Muscle of leg (tissue), 16 donors: ENCODE measurements around the gene ZNF75A. TPM values are rescaled to one million over a fixed set of nuclear protein-coding genes. Genes with fewer than 3 reads are reported as not detected.

Experiments
- DNase-seq: peaks from one replicate; pipeline ENCODE4 v3.0.0; 2013
- H3K27ac ChIP-seq: one replicate; pipeline ENCODE4 v1.5.1; 2013; ENCODE audit warnings: mild to moderate bottlenecking, low read length, control low read depth
- H3K27me3 ChIP-seq: one replicate; pipeline ENCODE4 v1.6.1; 2013; ENCODE audit warnings: low read length; ENCODE audit not compliant: control insufficient read depth, insufficient read depth
- H3K36me3 ChIP-seq: one replicate; pipeline ENCODE4 v1.6.1; 2013; ENCODE audit warnings: low read length; ENCODE audit not compliant: control insufficient read depth, insufficient read depth
- H3K4me1 ChIP-seq: one replicate; pipeline ENCODE4 v1.6.1; 2013; ENCODE audit warnings: low read length; ENCODE audit not compliant: control insufficient read depth, insufficient read depth
- H3K4me3 ChIP-seq: one replicate; pipeline ENCODE4 v1.5.1; 2013; ENCODE audit warnings: low read length, control low read depth
- H3K9me3 ChIP-seq: replicated peaks from 2 replicates; pipeline ENCODE4 v1.6.1; 2013; ENCODE audit warnings: low read depth, low read length; ENCODE audit not compliant: control insufficient read depth
- WGBS: methylation state at CpG from one replicate; pipeline ENCODE4 v1.1.5; 2013; ENCODE audit warnings: missing lambda C conversion rate; ENCODE audit not compliant: insufficient coverage; 5-methylcytosine and 5-hydroxymethylcytosine counted together
- long read RNA-seq, 11 donors: transcript quantifications; one replicate each; lab custom pipeline, GENCODE V29; 2026
- polyA plus RNA-seq, 8 donors: library from polyadenylated mRNA; unstranded; fragments of 120-200 nt; gene quantifications; one replicate each; pipeline versions ENCODE4 v1.2.1 to v1.2.3, GENCODE V29; 2013; ENCODE audit warnings: inconsistent platforms in 1 of 8, low replicate concordance in 1 of 8; ENCODE audit not compliant: insufficient read length in 8 of 8, insufficient read depth in 1 of 8
- total RNA-seq: library from RNA; stranded (reverse); fragments of 120-200 nt; gene quantifications from one replicate; pipeline ENCODE4 v1.2.4, GENCODE V29; 2013

The ZNF75A gene
- 31.0 TPM for total RNA-seq
- 10 to 100 TPM; 20.3 to 33.1 (median 23.6) TPM for polyA plus RNA-seq
- long read RNA-seq, donor 1, partial matches to known transcripts, result 0 of 2 reads
- long read RNA-seq, donor 1, other reads (novel, unspliced or antisense), result 0 of 2 reads
- long read RNA-seq, donor 2, result 0 reads
- long read RNA-seq, donor 3, transcript ZNF75A-206 (1 exons, 3,989 nt), result major isoform, 7 of 11 reads
- long read RNA-seq, donor 3, partial matches to known transcripts, result 0 of 11 reads
- long read RNA-seq, donor 3, other reads (novel, unspliced or antisense), result 0 of 11 reads
- long read RNA-seq, donor 4, partial matches to known transcripts, result 0 of 4 reads
- long read RNA-seq, donor 4, other reads (novel, unspliced or antisense), result 0 of 4 reads
- long read RNA-seq, donor 5, transcript ZNF75A-206 (1 exons, 3,989 nt), result major isoform, 9 of 14 reads
- long read RNA-seq, donor 5, partial matches to known transcripts, result 0 of 14 reads
- long read RNA-seq, donor 5, other reads (novel, unspliced or antisense), result 0 of 14 reads
- long read RNA-seq, donor 6, transcript ZNF75A-206 (1 exons, 3,989 nt), result major isoform, 8 of 21 reads
- long read RNA-seq, donor 6, partial matches to known transcripts, result 7 of 21 reads
- long read RNA-seq, donor 6, other reads (novel, unspliced or antisense), result 0 of 21 reads
- long read RNA-seq, donor 7, transcript ZNF75A-206 (1 exons, 3,989 nt), result major isoform, 6 of 7 reads
- long read RNA-seq, donor 7, partial matches to known transcripts, result 0 of 7 reads
- long read RNA-seq, donor 7, other reads (novel, unspliced or antisense), result 0 of 7 reads
- long read RNA-seq, donor 8, transcript ZNF75A-206 (1 exons, 3,989 nt), result major isoform, 5 of 5 reads
- long read RNA-seq, donor 8, partial matches to known transcripts, result 0 of 5 reads
- long read RNA-seq, donor 8, other reads (novel, unspliced or antisense), result 0 of 5 reads
- long read RNA-seq, donor 9, partial matches to known transcripts, result 0 of 6 reads
- long read RNA-seq, donor 9, other reads (novel, unspliced or antisense), result 0 of 6 reads
- long read RNA-seq, donor 10, transcript ZNF75A-206 (1 exons, 3,989 nt), result major isoform, 9 of 13 reads
- long read RNA-seq, donor 10, partial matches to known transcripts, result 0 of 13 reads
- long read RNA-seq, donor 10, other reads (novel, unspliced or antisense), result 0 of 13 reads
- long read RNA-seq, donor 11, transcript ZNF75A-206 (1 exons, 3,989 nt), result major isoform, 5 of 5 reads
- long read RNA-seq, donor 11, partial matches to known transcripts, result 0 of 5 reads
- long read RNA-seq, donor 11, other reads (novel, unspliced or antisense), result 0 of 5 reads

GRCh38 chr16:3305109-3306068 is at the start of gene ZNF75A, which contains the start of gene TIGD7:
ZNF75A (plus strand) TSS chr16:3305497; CDS start chr16:3308429, 2,932 bp downstream.
TIGD7 (minus strand) TSS chr16:3305430; CDS start chr16:3300614, 4,816 bp downstream.
- H3K4me3 ChIP-seq, result peak within 1 kb of the TSS; percentile 88
- peak within 1 kb of the TSS; percentile 97 for H3K27ac ChIP-seq
- H3K27me3 ChIP-seq, result peaks cover 3% of the 10 kb centered on the region
- H3K9me3 ChIP-seq, result peaks cover 81% of the 10 kb centered on the region
- under 1% methylated on average over 103 of the region's 103 CpGs for WGBS
- H3K36me3 ChIP-seq, result peaks cover 43% of the 10 kb centered on the region
- peaks cover 8% of the 10 kb centered on the region for H3K4me1 ChIP-seq
- peak; percentile 95 for DNase-seq

- Histone ChIP-seq H3K27ac (no peak within 1 kb of the TSS), H3K9me3 (no peaks in the 10 kb centered on the region), H3K4me3 (no peak within 1 kb of the TSS), H3K4me1 (peaks cover 2% of the 10 kb centered on the region), H3K27me3 (peaks cover 12% of the 10 kb centered on the region), H3K36me3 (no peaks in the 10 kb centered on the region)
- peak; percentile 49 for DNase-seq
- WGBS, result 85% methylated on average over 12 of the region's 14 CpGs
These were observed 49.0 kb upstream of the ZNF75A start, which contains the start of gene MEFV for GRCh38 chr16:3256146-3256865. MEFV (minus strand) TSS chr16:3256633; CDS start chr16:3256587, 46 bp downstream.

GRCh38 chr16:3256866-3257465 is 48.3 kb upstream of the ZNF75A start:
- 70% methylated on average over 9 of the region's 9 CpGs for WGBS
- DNase-seq, result no peak
- H3K4me1 ChIP-seq, result peaks cover 2% of the 10 kb centered on the region
- no peak overlapping the region for H3K4me3 ChIP-seq
- no peaks in the 10 kb centered on the region for H3K9me3 ChIP-seq
- no peaks in the 10 kb centered on the region for H3K36me3 ChIP-seq
- no peak overlapping the region for H3K27ac ChIP-seq
- H3K27me3 ChIP-seq, result peaks cover 12% of the 10 kb centered on the region

GRCh38 chr16:3259836-3260235 is 45.5 kb upstream of the ZNF75A start:
- WGBS, result 82% methylated on average over 3 of the region's 8 CpGs
- H3K4me1 ChIP-seq, result peaks cover 9% of the 10 kb centered on the region
- no peaks in the 10 kb centered on the region for H3K9me3 ChIP-seq
- H3K27me3 ChIP-seq, result peaks cover 6% of the 10 kb centered on the region
- H3K4me3 ChIP-seq, result no peak overlapping the region
- H3K27ac ChIP-seq, result no peak overlapping the region
- H3K36me3 ChIP-seq, result no peaks in the 10 kb centered on the region
- no peak for DNase-seq

GRCh38 chr16:3262517-3262916 is 42.8 kb upstream of the ZNF75A start:
- whole genome bisulfite sequencing, result 92% methylated on average over 1 of the region's 4 CpGs
- no peaks in the 10 kb centered on the region for H3K27me3 ChIP-seq
- H3K4me1 ChIP-seq, result peaks cover 14% of the 10 kb centered on the region
- H3K36me3 ChIP-seq, result no peaks in the 10 kb centered on the region
- DNase-seq, result no peak
- H3K4me3 ChIP-seq, result no peak overlapping the region
- H3K9me3 ChIP-seq, result no peaks in the 10 kb centered on the region
- H3K27ac ChIP-seq, result no peak overlapping the region

- WGBS, result under 1% methylated on average over 67 of the region's 77 CpGs
- Histone ChIP-seq H3K36me3 (no peaks in the 10 kb centered on the region), H3K4me1 (peaks cover 12% of the 10 kb centered on the region), H3K27ac (peak overlapping the region; percentile 99), H3K27me3 (no peaks in the 10 kb centered on the region), H3K9me3 (no peaks in the 10 kb centered on the region), H3K4me3 (peak overlapping the region; percentile 82)
- DNase-seq, result peak; percentile 99
These were observed 40.9 kb upstream of the ZNF75A start for GRCh38 chr16:3264137-3265036.

GRCh38 chr16:3266873-3267537 is 38.3 kb upstream of the ZNF75A start:
- peaks cover 12% of the 10 kb centered on the region for H3K4me1 ChIP-seq
- no peaks in the 10 kb centered on the region for H3K9me3 ChIP-seq
- no peak overlapping the region for H3K27ac ChIP-seq
- H3K27me3 ChIP-seq, result no peaks in the 10 kb centered on the region
- no CpG with 5 or more reads among the region's 5 CpGs for WGBS
- H3K4me3 ChIP-seq, result no peak overlapping the region
- DNase-seq, result peak; percentile 60
- no peaks in the 10 kb centered on the region for H3K36me3 ChIP-seq
